GM19238 (cell line): Measurements from ENCODE around the gene PADI2.

Experiments
- DNase-seq: peaks from one replicate; pipeline ENCODE4 v3.0.0; 2011; ENCODE audit warnings: low spot score; ENCODE audit not compliant: insufficient read length

PADI2 gene

GRCh38 chr1:17023573-17023972 is 95.7 kb downstream of the PADI2 start:
- DNase-seq, result no peak

GRCh38 chr1:17023102-17023501 is 96.1 kb downstream of the PADI2 start:
- no peak for DNase-seq

DNA sequence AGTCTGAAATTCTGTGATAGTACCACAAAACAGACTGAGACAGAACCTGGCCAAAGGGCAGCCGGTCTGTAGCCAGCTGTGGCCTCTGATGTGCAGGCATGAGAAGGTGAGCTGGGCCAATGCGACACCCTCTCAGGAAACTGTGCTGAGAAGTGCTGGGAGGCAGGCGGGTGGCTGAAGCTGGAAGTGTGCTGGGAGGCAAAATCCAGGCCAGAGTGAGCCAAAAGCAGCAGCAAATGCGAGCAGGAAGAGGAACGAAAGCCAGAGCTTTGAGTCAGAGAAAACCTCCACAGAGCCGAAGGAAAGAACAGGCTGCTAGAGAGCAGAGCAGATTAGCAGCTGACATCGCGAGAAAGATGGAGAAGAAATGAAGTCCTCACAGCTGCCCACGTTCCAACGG is 97.4 kb downstream of the PADI2 start:
- DNase-seq, result no peak

DNA sequence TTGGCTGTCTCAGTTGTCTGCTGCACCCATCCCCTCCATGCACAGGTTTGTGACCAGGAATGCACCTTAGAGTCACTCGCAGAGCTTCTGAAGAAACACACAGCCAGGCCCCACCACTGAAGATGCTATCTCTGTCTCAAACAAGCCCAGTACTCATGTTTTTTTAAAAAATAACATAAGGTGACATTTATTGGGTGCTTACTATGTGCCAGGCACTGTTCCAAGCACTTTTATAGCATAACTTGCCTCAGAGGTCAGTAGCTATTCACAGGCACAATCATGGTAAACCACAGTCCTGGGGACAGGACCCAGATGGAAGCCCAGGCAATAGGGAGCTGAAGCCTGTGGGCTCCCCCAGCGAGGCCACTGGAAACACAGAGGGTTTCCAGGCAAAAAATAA is 98.7 kb downstream of the PADI2 start:
- no peak for DNase-seq

GRCh38 chr1:17018849-17019248 is 100.4 kb downstream of the PADI2 start:
- no peak for DNase-seq

DNA sequence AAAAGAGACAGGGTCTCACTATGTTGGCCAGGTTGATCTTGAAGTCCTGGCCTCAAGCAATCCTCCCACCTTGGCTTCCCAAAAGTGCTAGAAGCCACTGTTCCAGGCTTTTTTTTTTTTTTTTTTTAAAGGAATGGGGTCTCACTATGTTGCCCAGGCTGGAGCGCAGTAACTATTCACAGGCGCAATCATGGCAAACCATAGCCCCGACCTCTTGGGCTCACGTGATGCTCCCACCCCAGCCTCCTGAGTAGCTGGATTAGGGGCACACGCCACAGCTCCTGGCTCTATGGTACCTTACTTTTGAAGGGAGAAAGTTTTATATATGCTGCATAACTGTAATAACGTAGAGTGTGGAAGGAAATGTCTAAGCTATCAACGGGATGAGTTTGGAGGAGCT is 101.8 kb downstream of the PADI2 start:
- DNase-seq, result no peak
